ENCODE results near the gene TBC1D2B. TPM values are rescaled to one million over a fixed set of nuclear protein-coding genes. Genes with fewer than 3 reads are reported as not detected.

Gene TBC1D2B
- total RNA-seq, 1 donor from 2014 or later = 13.7 TPM

DNA sequence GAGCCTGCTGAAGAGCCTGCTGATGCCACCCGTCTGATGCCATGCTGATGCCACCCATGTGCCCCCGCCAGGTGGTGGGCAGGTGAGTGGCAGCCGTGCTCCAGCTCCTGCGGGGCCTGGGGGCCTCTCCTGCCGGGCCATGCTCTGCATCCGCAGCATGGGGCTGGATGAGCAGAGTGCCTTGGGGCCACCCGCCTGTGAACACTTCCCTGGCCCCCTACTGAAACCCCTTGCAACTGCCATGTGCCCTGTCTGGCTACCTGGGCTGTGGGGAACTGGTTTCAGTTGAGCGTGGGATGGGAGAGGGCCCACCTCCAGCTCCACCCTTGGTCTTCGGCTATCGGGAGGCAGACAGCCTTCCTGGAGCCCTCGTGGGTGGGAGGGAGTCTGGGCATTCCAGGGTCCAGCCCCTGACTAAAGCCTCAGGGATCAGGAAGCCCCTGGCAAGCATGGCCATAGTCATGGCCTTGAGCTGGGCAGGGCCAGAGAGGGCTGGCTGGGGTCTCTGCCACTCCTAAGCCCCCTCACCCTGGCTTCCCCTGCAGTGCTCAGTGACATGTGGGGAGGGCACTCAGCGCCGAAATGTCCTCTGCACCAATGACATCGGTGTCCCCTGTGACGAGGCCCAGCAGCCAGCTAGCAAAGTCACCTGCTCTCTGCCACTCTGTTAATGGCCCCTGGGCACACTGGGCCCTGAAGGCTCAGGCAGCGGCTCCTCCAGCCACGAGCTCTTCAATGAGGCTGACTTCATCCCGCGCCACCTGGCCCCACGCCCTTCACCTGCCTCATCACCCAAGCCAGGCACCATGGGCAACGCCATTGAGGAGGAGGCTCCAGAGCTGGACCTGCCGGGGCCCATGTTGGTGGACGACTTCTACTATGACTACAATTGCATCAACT lies 92.2 kb downstream of the TBC1D2B start:
- TF ChIP-seq, protein P1, sequence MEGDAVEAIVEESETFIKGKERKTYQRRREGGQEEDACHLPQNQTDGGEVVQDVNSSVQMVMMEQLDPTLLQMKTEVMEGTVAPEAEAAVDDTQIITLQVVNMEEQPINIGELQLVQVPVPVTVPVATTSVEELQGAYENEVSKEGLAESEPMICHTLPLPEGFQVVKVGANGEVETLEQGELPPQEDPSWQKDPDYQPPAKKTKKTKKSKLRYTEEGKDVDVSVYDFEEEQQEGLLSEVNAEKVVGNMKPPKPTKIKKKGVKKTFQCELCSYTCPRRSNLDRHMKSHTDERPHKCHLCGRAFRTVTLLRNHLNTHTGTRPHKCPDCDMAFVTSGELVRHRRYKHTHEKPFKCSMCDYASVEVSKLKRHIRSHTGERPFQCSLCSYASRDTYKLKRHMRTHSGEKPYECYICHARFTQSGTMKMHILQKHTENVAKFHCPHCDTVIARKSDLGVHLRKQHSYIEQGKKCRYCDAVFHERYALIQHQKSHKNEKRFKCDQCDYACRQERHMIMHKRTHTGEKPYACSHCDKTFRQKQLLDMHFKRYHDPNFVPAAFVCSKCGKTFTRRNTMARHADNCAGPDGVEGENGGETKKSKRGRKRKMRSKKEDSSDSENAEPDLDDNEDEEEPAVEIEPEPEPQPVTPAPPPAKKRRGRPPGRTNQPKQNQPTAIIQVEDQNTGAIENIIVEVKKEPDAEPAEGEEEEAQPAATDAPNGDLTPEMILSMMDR (IDR thresholded peaks at IDR 0.05; ENCODE audit: insufficient read depth, low read length, severe bottlenecking) = no peak
- Histone ChIP-seq H3K27me3 (ENCODE audit: control insufficient read depth, insufficient read depth, low read length) (peaks cover 3% of the 10 kb centered on the region), H3K4me3 (ENCODE audit: low read depth, low read length) (no peak overlapping the region), H3K36me3 (ENCODE audit: control insufficient read depth, insufficient read depth, low read length) (no peaks in the 10 kb centered on the region)
- no peak for DNase-seq (ENCODE audit: low read depth)
- FAIRE-seq = peak; percentile 60

DNA sequence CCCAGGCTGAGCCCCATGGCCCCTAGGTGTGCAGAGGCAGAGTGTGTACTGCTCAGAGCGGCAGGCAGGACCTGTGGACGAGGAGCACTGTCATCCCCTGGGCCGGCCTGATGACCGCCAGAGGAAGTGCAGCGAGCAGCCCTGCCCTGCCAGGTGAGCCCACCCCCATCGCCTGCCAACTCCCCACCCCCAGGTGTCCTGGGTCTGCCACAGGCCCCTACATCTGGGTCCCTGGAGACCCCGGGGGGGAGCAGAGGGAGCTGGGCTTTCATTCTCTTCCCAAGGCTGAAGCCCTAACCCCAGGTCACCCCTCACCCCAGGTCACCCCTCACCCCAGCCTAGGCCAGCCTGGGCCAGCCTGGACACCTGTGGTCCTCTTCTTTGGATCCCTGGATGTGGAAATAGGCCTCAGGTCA lies 93.1 kb downstream of the TBC1D2B start:
- no peak for FAIRE-seq
- H3K27me3 ChIP-seq (ENCODE audit: control insufficient read depth, insufficient read depth, low read length) = peaks cover 3% of the 10 kb centered on the region
- TF ChIP-seq, protein P1 (IDR thresholded peaks at IDR 0.05; ENCODE audit: insufficient read depth, low read length, severe bottlenecking) = no peak
- DNase-seq (ENCODE audit: low read depth) = no peak
- H3K4me3 ChIP-seq (ENCODE audit: low read depth, low read length) = no peak overlapping the region
- H3K36me3 ChIP-seq (ENCODE audit: control insufficient read depth, insufficient read depth, low read length) = no peaks in the 10 kb centered on the region

DNA sequence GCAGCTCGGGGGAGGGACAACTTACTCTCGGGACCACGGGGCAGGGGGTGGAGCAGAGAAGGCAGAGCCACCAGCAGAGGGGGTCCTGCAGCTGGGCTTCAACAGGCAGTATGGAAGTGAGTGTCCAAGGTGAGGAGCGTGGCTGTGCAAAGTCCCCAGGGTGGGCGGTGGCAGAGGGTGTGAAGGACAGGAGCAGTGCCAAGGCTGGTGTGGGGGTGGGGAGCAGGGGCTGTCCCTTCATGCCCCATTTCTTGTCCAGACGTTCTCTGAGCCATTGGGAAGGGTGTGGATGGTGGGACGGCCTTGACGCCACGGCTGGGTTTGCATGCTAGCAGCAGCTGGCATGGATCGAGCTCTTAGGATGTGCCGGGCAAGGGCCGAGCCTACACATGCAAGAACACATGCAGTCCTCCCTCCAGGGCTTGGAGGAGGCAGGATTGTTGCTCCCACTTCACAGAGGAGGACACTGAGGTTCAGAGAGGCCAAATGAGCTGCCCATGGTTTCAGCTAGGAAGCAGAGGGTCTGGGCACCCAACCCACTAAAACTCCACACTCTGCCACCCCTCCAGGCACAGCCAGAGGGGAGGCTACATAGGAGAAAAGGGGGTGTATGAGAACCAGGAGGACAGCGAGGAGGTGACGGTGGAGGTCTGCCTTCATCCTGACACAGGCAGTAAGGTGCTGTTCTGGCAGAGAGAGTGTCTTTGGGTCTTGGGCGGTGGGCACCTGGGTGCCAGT lies 93.6 kb downstream of the TBC1D2B start:
- H3K4me3 ChIP-seq (ENCODE audit: low read depth, low read length) = no peak overlapping the region
- TF ChIP-seq, protein P1 (IDR thresholded peaks at IDR 0.05; ENCODE audit: insufficient read depth, low read length, severe bottlenecking) = no peak
- DNase-seq (ENCODE audit: low read depth) = no peak
- FAIRE-seq = no peak
- H3K36me3 ChIP-seq (ENCODE audit: control insufficient read depth, insufficient read depth, low read length) = no peaks in the 10 kb centered on the region
- peaks cover 3% of the 10 kb centered on the region for H3K27me3 ChIP-seq (ENCODE audit: control insufficient read depth, insufficient read depth, low read length)

DNA sequence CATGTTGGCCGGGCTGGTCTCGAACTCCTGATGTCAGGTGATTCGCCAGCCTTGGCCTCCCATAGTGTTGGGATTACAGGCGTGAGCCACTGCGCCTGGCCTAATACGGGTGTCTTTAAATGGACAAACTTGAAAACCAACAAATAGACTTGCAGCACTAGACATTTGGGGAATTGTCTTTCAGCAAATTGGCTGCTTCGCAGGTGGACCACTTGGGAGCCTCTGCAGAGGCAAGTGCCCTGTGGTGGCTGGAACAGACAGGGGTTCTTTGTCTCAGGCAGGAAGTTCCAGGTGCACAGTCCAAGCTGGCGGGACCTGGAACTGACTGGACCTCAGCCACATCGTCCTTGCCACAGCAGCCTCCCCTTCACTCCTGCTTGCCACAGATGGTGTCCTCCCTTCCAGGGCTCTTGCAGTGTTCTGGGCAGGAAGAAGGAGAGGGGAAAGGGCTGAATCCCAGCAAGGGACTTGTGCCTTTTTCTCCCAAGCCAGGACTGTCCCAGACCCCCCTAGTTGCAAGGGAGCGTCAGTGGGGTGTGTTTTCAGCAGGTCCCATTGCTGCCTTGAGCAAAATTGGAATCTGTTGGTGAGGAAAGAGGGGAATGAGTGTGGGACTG lies 94.3 kb downstream of the TBC1D2B start:
- no peak overlapping the region for H3K4me3 ChIP-seq (ENCODE audit: low read depth, low read length)
- FAIRE-seq = no peak
- H3K36me3 ChIP-seq (ENCODE audit: control insufficient read depth, insufficient read depth, low read length) = no peaks in the 10 kb centered on the region
- no peak for DNase-seq (ENCODE audit: low read depth)
- TF ChIP-seq, protein P1 (IDR thresholded peaks at IDR 0.05; ENCODE audit: insufficient read depth, low read length, severe bottlenecking) = no peak
- H3K27me3 ChIP-seq (ENCODE audit: control insufficient read depth, insufficient read depth, low read length) = peaks cover 3% of the 10 kb centered on the region

DNA sequence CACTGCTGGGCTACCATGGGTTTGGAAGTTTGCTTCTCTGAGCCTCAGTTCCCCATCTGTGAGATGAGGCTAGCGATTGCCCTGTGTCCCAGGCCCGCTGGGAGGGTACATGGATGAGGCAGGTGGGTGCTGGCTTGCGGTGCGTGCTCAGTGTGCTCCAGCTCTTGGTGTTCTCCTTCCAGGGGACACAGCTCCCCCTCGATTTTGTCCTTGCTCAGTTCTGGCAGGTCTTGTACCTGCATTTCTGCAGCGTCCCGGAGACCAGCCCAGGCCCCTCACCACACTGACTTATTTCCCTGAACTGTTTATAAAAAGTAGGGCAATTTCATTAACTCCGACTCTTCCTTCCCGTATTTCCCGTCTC lies 95.4 kb downstream of the TBC1D2B start:
- DNase-seq (ENCODE audit: low read depth) = no peak
- Histone ChIP-seq H3K36me3 (ENCODE audit: control insufficient read depth, insufficient read depth, low read length) (no peaks in the 10 kb centered on the region), H3K4me3 (ENCODE audit: low read depth, low read length) (no peak overlapping the region), H3K27me3 (ENCODE audit: control insufficient read depth, insufficient read depth, low read length) (peaks cover 3% of the 10 kb centered on the region)
- TF ChIP-seq, protein P1 (IDR thresholded peaks at IDR 0.05; ENCODE audit: insufficient read depth, low read length, severe bottlenecking) = no peak
- FAIRE-seq = no peak

Measured in bronchial epithelial cell (primary cell).